Measurements from ENCODE around the gene NUAK2. TPM values are rescaled to one million over a fixed set of nuclear protein-coding genes. Genes with fewer than 3 reads are reported as not detected.

The NUAK2 gene
- total RNA-seq (2014; rRNA removed; shearing (Covaris generic)), result 3.0 and 4.4 TPM in 2 replicates
- 3.7 and 3.8 TPM in 2 replicates for polyA plus RNA-seq (2016; fragmentation: Nextera tagmentation; extraction: Ambion mirVana)

- Histone ChIP-seq H3K4me2 (ENCODE audit: unreplicated experiment) (peak within 1 kb of the TSS; percentile 80), H3K4me3 (peak within 1 kb of the TSS; percentile 88), H3K79me2 (ENCODE audit: insufficient read depth) (peaks cover 51% of the 10 kb centered on the region), H3K4me1 (ENCODE audit: insufficient read depth) (peaks cover 17% of the 10 kb centered on the region), H3F3A (ENCODE audit: insufficient read depth) (peaks cover 10% of the 10 kb centered on the region; the same call in 1 of the 2 replicates), H3K27me3 (replicated peaks; ENCODE audit: insufficient read depth) (no peaks in the 10 kb centered on the region), H3K27ac (no peak within 1 kb of the TSS), H2AFZ (peak within 1 kb of the TSS; percentile 87), H3K9me3 (ENCODE audit: low read depth) (no peaks in the 10 kb centered on the region), H3K9me2 (ENCODE audit: insufficient read depth) (no peaks in the 10 kb centered on the region), H3K36me3 (ENCODE audit: low read depth) (no peaks in the 10 kb centered on the region), H3K9ac (peak within 1 kb of the TSS; percentile 76), H4K20me1 (ENCODE audit: insufficient read depth) (no peaks in the 10 kb centered on the region)
- in situ Hi-C loops (cut with MboI), result loop anchor here (5.0 kb wide), 1 partner anchor 44 kb away; no protein-coding TSS in a partner anchor
- 1% methylated on average over 69 to 75 of the region's 75 CpGs for WGBS, 2 experiments (ENCODE audit: low coverage in 1 of 2, low lambda C conversion rate in 2 of 2, missing lambda C conversion rate in 2 of 2)
- TF ChIP-seq EZH2 (IDR thresholded peaks at IDR 0.05; ENCODE audit: insufficient read depth, poor library complexity, severe bottlenecking) (no peak), EZH2phosphoT487 (IDR thresholded peaks at IDR 0.05; ENCODE audit: insufficient read depth, low read depth) (no peak)
- peak; percentile 94 for DNase-seq
These were observed at the start of gene NUAK2 for GRCh38 chr1:205321162-205321958. Gene NUAK2 (minus strand): TSS chr1:205321745. CDS start chr1:205321628, 117 bp downstream.

GRCh38 chr1:205370780-205371179 is 49.2 kb upstream of the NUAK2 start:
- H3F3A ChIP-seq (ENCODE audit: insufficient read depth), result peaks cover 40% of the 10 kb centered on the region
- no peaks in the 10 kb centered on the region for H3K9me2 ChIP-seq (ENCODE audit: insufficient read depth)
- no peak overlapping the region for H3K27ac ChIP-seq
- no peak overlapping the region for H3K9ac ChIP-seq
- H3K4me3 ChIP-seq, result no peak overlapping the region
- TF ChIP-seq EZH2phosphoT487 (IDR thresholded peaks at IDR 0.05; ENCODE audit: insufficient read depth, low read depth) (no peak), EZH2 (IDR thresholded peaks at IDR 0.05; ENCODE audit: insufficient read depth, poor library complexity, severe bottlenecking) (no peak)
- no peak overlapping the region for H3K4me2 ChIP-seq (ENCODE audit: unreplicated experiment)
- no peaks in the 10 kb centered on the region for H4K20me1 ChIP-seq (ENCODE audit: insufficient read depth)
- DNase-seq, result no peak
- H3K9me3 ChIP-seq (ENCODE audit: low read depth), result no peaks in the 10 kb centered on the region
- in situ Hi-C loops (cut with MboI), result no loop called here
- no peaks in the 10 kb centered on the region for H3K27me3 ChIP-seq (replicated peaks; ENCODE audit: insufficient read depth)
- no peaks in the 10 kb centered on the region for H3K36me3 ChIP-seq (ENCODE audit: low read depth)
- peaks cover 48% of the 10 kb centered on the region for H3K4me1 ChIP-seq (ENCODE audit: insufficient read depth)
- H2AFZ ChIP-seq, result no peak overlapping the region
- no peaks in the 10 kb centered on the region for H3K79me2 ChIP-seq (ENCODE audit: insufficient read depth)

- H3K36me3 ChIP-seq (ENCODE audit: low read depth), result no peaks in the 10 kb centered on the region
- H3K4me3 ChIP-seq, result no peak overlapping the region
- H3K79me2 ChIP-seq (ENCODE audit: insufficient read depth), result no peaks in the 10 kb centered on the region
- peak; percentile 12 for DNase-seq
- H3F3A ChIP-seq (ENCODE audit: insufficient read depth), result peaks cover 33% of the 10 kb centered on the region
- no peak overlapping the region for H2AFZ ChIP-seq
- no peaks in the 10 kb centered on the region for H3K9me3 ChIP-seq (ENCODE audit: low read depth)
- H3K27ac ChIP-seq, result no peak overlapping the region
- H3K9ac ChIP-seq, result no peak overlapping the region
- TF ChIP-seq EZH2 (IDR thresholded peaks at IDR 0.05; ENCODE audit: insufficient read depth, poor library complexity, severe bottlenecking), result no peak
- TF ChIP-seq EZH2phosphoT487 (IDR thresholded peaks at IDR 0.05; ENCODE audit: insufficient read depth, low read depth), result no peak
- in situ Hi-C loops (cut with MboI), result no loop called here
- H4K20me1 ChIP-seq (ENCODE audit: insufficient read depth), result no peaks in the 10 kb centered on the region
- H3K4me1 ChIP-seq (ENCODE audit: insufficient read depth), result peaks cover 39% of the 10 kb centered on the region
- no peaks in the 10 kb centered on the region for H3K27me3 ChIP-seq (replicated peaks; ENCODE audit: insufficient read depth)
- WGBS, 2 experiments (ENCODE audit: low coverage in 1 of 2, low lambda C conversion rate in 2 of 2, missing lambda C conversion rate in 2 of 2), result 63 to 67% methylated on average over 3 of the region's 3 CpGs
- H3K4me2 ChIP-seq (ENCODE audit: unreplicated experiment), result no peak overlapping the region
- no peaks in the 10 kb centered on the region for H3K9me2 ChIP-seq (ENCODE audit: insufficient read depth)
These were observed 48.2 kb upstream of the NUAK2 start for GRCh38 chr1:205369701-205370123.

GRCh38 chr1:205368478-205368877 is 46.9 kb upstream of the NUAK2 start:
- no peaks in the 10 kb centered on the region for H3K9me2 ChIP-seq (ENCODE audit: insufficient read depth)
- H2AFZ ChIP-seq, result no peak overlapping the region
- 96 to 98% methylated on average over 6 of the region's 6 CpGs for WGBS, 2 experiments (ENCODE audit: low coverage in 1 of 2, low lambda C conversion rate in 2 of 2, missing lambda C conversion rate in 2 of 2)
- H3K4me3 ChIP-seq, result no peak overlapping the region
- no peaks in the 10 kb centered on the region for H3K9me3 ChIP-seq (ENCODE audit: low read depth)
- H3K4me2 ChIP-seq (ENCODE audit: unreplicated experiment), result no peak overlapping the region
- peaks cover 27% of the 10 kb centered on the region for H3K4me1 ChIP-seq (ENCODE audit: insufficient read depth)
- no peak for TF ChIP-seq EZH2phosphoT487 (IDR thresholded peaks at IDR 0.05; ENCODE audit: insufficient read depth, low read depth)
- TF ChIP-seq EZH2 (IDR thresholded peaks at IDR 0.05; ENCODE audit: insufficient read depth, poor library complexity, severe bottlenecking), result no peak
- H4K20me1 ChIP-seq (ENCODE audit: insufficient read depth), result no peaks in the 10 kb centered on the region
- H3K79me2 ChIP-seq (ENCODE audit: insufficient read depth), result no peaks in the 10 kb centered on the region
- in situ Hi-C loops (cut with MboI), result no loop called here
- no peak overlapping the region for H3K9ac ChIP-seq
- H3F3A ChIP-seq (ENCODE audit: insufficient read depth), result peaks cover 21% of the 10 kb centered on the region
- H3K36me3 ChIP-seq (ENCODE audit: low read depth), result no peaks in the 10 kb centered on the region
- no peaks in the 10 kb centered on the region for H3K27me3 ChIP-seq (replicated peaks; ENCODE audit: insufficient read depth)
- H3K27ac ChIP-seq, result no peak overlapping the region
- DNase-seq, result no peak

All from GM23248 (cell line).